GM12864 (cell line): ENCODE data around the gene UBE2QL1.

Source experiments
- DNase-seq: peaks from one replicate; pipeline ENCODE4 v3.0.0-alpha.2; 2011; ENCODE audit warnings: low read depth
- H3K4me3 ChIP-seq: 2 replicates; pipeline ENCODE4 v1.5.1; 2011; ENCODE audit warnings: mild to moderate bottlenecking, low read depth, low read length, control low read depth
- TF ChIP-seq, protein P1 (sequence below): IDR thresholded peaks from 2 replicates; pipeline ENCODE4 v1.5.1; 2011; ENCODE audit warnings: low read depth, mild to moderate bottlenecking, moderate library complexity, low read length, control low read depth, inconsistent platforms; ENCODE audit errors: missing control alignments

Gene UBE2QL1

DNA sequence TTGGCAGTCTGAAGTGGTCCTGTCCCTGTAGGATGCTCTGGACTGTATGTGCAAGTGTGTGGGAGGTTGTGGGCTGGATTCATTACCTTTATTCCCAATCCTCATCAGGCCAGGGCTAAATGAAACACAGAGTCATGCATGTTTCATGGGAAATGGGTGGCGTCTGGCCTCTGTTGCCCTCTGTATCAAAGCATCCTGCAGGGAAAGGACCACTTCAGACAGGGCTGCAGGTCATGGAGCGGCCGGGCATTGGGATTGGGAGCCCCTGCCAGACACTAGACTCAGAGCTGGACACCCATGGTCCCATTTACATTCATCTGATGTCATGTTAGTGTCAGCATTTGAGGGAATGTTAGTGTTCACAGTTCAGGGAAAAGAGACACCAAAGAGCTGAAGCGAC, 53.8 kb downstream of the UBE2QL1 start:
- no peak overlapping the region for H3K4me3 ChIP-seq
- TF ChIP-seq, protein P1, sequence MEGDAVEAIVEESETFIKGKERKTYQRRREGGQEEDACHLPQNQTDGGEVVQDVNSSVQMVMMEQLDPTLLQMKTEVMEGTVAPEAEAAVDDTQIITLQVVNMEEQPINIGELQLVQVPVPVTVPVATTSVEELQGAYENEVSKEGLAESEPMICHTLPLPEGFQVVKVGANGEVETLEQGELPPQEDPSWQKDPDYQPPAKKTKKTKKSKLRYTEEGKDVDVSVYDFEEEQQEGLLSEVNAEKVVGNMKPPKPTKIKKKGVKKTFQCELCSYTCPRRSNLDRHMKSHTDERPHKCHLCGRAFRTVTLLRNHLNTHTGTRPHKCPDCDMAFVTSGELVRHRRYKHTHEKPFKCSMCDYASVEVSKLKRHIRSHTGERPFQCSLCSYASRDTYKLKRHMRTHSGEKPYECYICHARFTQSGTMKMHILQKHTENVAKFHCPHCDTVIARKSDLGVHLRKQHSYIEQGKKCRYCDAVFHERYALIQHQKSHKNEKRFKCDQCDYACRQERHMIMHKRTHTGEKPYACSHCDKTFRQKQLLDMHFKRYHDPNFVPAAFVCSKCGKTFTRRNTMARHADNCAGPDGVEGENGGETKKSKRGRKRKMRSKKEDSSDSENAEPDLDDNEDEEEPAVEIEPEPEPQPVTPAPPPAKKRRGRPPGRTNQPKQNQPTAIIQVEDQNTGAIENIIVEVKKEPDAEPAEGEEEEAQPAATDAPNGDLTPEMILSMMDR: no peak
- no peak for DNase-seq

DNA sequence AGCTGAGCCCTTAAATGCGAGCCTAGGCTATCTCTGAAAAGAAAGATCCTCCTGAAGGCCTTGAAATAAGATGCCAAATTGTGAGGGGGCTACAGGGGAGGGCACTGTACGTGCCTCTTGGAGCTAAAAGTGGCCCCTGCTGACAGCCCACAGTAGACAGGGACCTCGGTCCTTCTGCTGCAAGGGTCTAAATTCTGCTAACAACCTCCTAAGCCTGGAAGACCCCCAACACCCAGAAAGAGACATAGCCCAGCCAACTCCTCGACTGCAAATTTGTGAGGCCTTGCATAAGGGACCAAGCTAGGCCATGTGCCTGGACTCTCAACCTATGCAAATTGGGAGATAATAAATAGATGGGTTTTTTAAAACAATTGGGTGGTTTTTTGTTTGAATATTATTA, 54.7 kb downstream of the UBE2QL1 start:
- TF ChIP-seq, protein P1: no peak
- no peak overlapping the region for H3K4me3 ChIP-seq
- no peak for DNase-seq

DNA sequence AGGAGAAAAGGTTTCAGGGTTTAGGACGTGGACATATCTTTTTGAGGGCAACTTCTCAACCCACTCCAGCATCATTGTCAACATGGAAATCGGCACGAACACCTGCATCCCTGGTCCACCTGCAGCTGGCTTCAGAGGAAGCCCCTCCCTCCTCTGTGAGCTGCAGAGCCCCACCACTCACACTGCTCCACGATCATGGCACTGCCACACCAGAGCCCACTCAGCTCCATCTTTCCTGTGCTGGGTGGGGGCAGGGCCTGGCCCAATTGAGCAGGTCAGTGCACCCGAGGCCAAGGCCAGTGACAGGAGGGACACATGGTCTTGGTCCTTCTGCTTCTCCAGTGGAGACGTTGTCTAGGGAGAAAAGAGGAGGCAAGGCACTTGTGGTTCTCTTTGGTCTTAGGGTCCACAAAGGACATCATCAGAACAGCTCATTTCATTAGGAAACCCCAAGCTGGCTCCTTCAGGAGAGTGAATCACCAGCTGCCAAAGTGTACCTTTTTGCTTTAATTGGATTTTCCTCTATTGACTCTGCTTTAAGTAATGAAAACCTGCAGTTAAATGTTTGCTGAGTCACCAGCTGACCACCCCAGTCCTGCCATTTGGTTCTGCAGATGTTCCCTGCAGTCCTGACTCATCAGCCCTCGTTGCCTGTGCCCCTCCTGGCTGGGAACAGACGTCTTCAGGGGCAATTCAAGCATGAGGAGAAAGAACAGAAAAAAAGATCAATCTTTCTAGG, 56.2 kb downstream of the UBE2QL1 start:
- no peak for DNase-seq
- TF ChIP-seq, protein P1: no peak
- H3K4me3 ChIP-seq: no peak overlapping the region

DNA sequence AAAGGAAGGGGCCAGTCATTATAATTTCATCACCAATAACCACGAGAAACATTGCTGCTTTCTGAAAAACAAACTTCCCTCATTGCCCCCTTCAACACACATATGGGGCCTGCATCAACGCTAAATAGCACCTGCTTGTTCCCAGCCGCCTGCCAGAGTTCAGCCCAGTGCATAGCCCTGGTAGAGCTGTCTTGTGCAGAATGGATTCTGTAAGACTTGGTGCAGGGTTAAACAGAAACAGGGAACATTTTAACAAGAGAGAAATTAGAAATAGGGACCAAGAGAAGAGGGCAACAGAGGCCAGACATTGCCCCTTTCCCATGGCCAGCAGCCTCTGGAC, 56.7 kb downstream of the UBE2QL1 start:
- TF ChIP-seq, protein P1: no peak
- no peak overlapping the region for H3K4me3 ChIP-seq
- DNase-seq: no peak

DNA sequence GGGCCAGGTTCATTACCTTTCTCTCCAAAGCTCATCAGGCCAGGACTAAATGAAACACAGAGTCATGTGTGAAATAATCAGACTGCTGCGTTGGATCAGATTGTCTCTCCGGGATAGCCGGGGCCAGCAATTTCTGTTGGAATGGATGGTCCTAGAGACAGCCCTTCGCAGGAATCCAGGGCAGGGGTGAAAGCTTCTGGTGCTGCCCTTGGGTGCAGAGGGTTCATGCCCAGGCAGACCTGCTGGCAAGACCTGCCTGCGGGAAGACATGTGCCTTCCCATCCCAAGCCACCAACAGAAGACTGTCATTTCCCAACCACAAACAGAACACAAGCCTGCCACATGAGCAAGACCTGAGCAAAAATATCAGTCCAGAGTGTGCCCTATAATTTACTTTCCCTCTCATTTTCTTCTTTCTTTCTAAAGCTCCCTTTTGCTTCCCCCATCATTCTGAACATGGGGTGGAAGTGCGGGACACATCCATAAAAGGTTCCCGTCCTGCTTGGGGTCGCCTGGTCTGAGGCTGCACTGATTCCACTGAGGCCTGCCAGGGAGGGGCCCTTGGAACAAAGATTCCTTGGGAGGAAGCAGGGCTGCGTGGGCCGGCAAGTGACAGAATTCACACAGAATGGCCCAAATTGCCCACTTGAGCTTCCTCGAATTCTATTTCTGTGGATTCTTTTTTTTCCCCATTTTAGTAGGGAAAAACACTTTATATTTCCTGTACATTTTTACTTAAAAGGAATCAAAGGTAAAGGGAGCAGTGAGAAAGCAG, 57.3 kb downstream of the UBE2QL1 start:
- H3K4me3 ChIP-seq: no peak overlapping the region
- TF ChIP-seq, protein P1: no peak
- no peak for DNase-seq

DNA sequence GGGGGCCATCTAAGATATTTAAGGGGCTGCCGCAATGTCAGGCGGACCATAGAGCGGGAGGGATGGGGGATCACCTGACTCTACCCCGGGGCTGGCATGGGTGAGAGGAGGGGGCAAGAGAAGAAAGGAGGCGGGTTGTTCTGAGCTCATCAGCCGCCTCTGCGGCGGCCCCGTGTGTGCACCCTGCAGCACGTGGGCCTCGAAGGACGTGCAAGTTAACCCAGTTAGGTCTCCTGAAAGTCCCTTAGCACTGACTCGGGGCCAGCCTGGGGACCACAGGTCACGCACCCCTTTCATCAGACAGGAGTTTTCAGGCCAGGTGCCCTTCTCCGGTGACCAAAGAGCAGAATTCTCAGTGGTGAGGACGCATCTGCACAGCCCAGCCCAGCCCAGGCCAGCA, 58.0 kb downstream of the UBE2QL1 start:
- TF ChIP-seq, protein P1: no peak
- no peak overlapping the region for H3K4me3 ChIP-seq
- DNase-seq: no peak
